Hepatocyte (in vitro differentiated cells): ENCODE results near the gene NAA20. TPM values are rescaled to one million over a fixed set of nuclear protein-coding genes. Genes with fewer than 3 reads are reported as not detected.

Experiments
- DNase-seq: peaks from one replicate; pipeline ENCODE4 v3.0.0-alpha.2; 2016; ENCODE audit warnings: low spot score
- H2AFZ ChIP-seq: fragments of 200-600 bp; sonication (generic); 2 replicates; pipeline ENCODE4 v1.6.0; 2016; ENCODE audit warnings: antibody characterized with exemption, mild to moderate bottlenecking
- H3K27ac ChIP-seq: fragments of 200-600 bp; sonication (generic); 2 replicates; pipeline ENCODE4 v1.5.1; 2016; ENCODE audit warnings: mild to moderate bottlenecking
- H3K27me3 ChIP-seq: fragments of 200-600 bp; sonication (generic); 2 replicates; pipeline ENCODE4 v1.6.1; 2016
- H3K36me3 ChIP-seq: fragments of 200-600 bp; sonication (generic); replicated peaks from 2 replicates; pipeline ENCODE4 v1.5.1; 2016; ENCODE audit warnings: low read depth; ENCODE audit not compliant: insufficient read depth
- H3K4me1 ChIP-seq: fragments of 200-600 bp; sonication (generic); 2 replicates; pipeline ENCODE4 v1.5.1; 2016; ENCODE audit warnings: mild to moderate bottlenecking, moderate library complexity; ENCODE audit not compliant: insufficient read depth
- H3K4me2 ChIP-seq: fragments of 200-600 bp; sonication (generic); 2 replicates; pipeline ENCODE4 v1.6.0; 2016
- H3K4me3 ChIP-seq: fragments of 200-600 bp; sonication (generic); 2 replicates; pipeline ENCODE4 v1.5.1; 2016; ENCODE audit warnings: mild to moderate bottlenecking
- H3K79me2 ChIP-seq: fragments of 200-600 bp; sonication (generic); 2 replicates; pipeline ENCODE4 v1.6.0; 2017; ENCODE audit warnings: mild to moderate bottlenecking
- H3K9me2 ChIP-seq: fragments of 200-600 bp; sonication (generic); replicated peaks from 2 replicates; pipeline ENCODE4 v1.6.0; 2017; ENCODE audit warnings: mild to moderate bottlenecking; ENCODE audit not compliant: insufficient read depth
- H3K9me3 ChIP-seq: fragments of 200-600 bp; sonication (generic); 2 replicates; pipeline ENCODE4 v1.5.1; 2016; ENCODE audit warnings: low read depth, mild to moderate bottlenecking
- H4K20me1 ChIP-seq: fragments of 200-600 bp; sonication (generic); 2 replicates; pipeline ENCODE4 v1.6.0; 2016; ENCODE audit warnings: mild to moderate bottlenecking; ENCODE audit not compliant: insufficient read depth, poor library complexity, severe bottlenecking
- CTCF ChIP-seq: fragments of 200-600 bp; sonication (generic); IDR thresholded peaks from 2 replicates; pipeline ENCODE4 v1.5.1; 2016; ENCODE audit warnings: antibody characterized with exemption, mild to moderate bottlenecking; ENCODE audit not compliant: poor library complexity
- EZH2 ChIP-seq: fragments of 200-600 bp; sonication (generic); IDR thresholded peaks from 2 replicates; pipeline ENCODE4 v1.6.1; 2016; ENCODE audit warnings: antibody characterized with exemption, mild to moderate bottlenecking, borderline replicate concordance
- EZH2phosphoT487 ChIP-seq: fragments of 200-600 bp; sonication (generic); IDR thresholded peaks from one replicate; pipeline ENCODE4 v1.6.1; 2018; ENCODE audit warnings: antibody characterized with exemption, mild to moderate bottlenecking, low read depth, moderate library complexity; ENCODE audit not compliant: unreplicated experiment, severe bottlenecking
- WGBS: methylation state at CpG from one replicate; pipeline ENCODE4 v1.1.6; 2016; ENCODE audit warnings: low lambda C conversion rate; ENCODE audit errors: missing lambda C conversion rate; 5-methylcytosine and 5-hydroxymethylcytosine counted together
- polyA plus RNA-seq: library from polyadenylated mRNA; unstranded; fragments of >200 nt; fragmentation: Nextera tagmentation; extraction: Ambion mirVana; gene quantifications from 2 replicates; pipeline ENCODE4 v1.2.1, GENCODE V29; 2016
- total RNA-seq: library from RNA; depleted of rRNA; stranded (reverse); fragments of >200 nt; gene quantifications from 2 replicates; pipeline ENCODE4 v1.2.3, GENCODE V29; 2014

The NAA20 gene
- total and polyA plus RNA-seq, 2 experiments from 2014 or later: 66.1 to 126 TPM

GRCh38 chr20:19996917-19997316, 20.2 kb upstream of the NAA20 start:
- no peaks in the 10 kb centered on the region for H3K9me2 ChIP-seq
- H3K4me2 ChIP-seq: no peak overlapping the region
- no peak overlapping the region for H3K4me3 ChIP-seq
- 76% methylated on average over 9 of the region's 9 CpGs for WGBS
- TF ChIP-seq CTCF (no peak), EZH2 (no peak), EZH2phosphoT487 (no peak)
- no peaks in the 10 kb centered on the region for H4K20me1 ChIP-seq
- no peak overlapping the region for H3K27ac ChIP-seq
- H3K9me3 ChIP-seq: no peaks in the 10 kb centered on the region
- no peaks in the 10 kb centered on the region for H3K27me3 ChIP-seq
- peaks cover 4% of the 10 kb centered on the region for H3K79me2 ChIP-seq
- DNase-seq: no peak
- H3K4me1 ChIP-seq: peaks cover 34% of the 10 kb centered on the region
- H3K36me3 ChIP-seq: no peaks in the 10 kb centered on the region
- H2AFZ ChIP-seq: no peak overlapping the region

GRCh38 chr20:19998990-19999705, 18.0 kb upstream of the NAA20 start:
- no peak for TF ChIP-seq CTCF
- no peak for TF ChIP-seq EZH2
- no peak for TF ChIP-seq EZH2phosphoT487
- H3K36me3 ChIP-seq: no peaks in the 10 kb centered on the region

GRCh38 chr20:20000211-20000968, 16.8 kb upstream of the NAA20 start:
- WGBS: 96% methylated on average over 14 of the region's 14 CpGs
- H3K79me2 ChIP-seq: no peaks in the 10 kb centered on the region
- no peaks in the 10 kb centered on the region for H3K9me3 ChIP-seq
- H3K4me1 ChIP-seq: peaks cover 19% of the 10 kb centered on the region
- TF ChIP-seq EZH2 (no peak), EZH2phosphoT487 (no peak), CTCF (no peak)
- H2AFZ ChIP-seq: no peak overlapping the region
- no peaks in the 10 kb centered on the region for H3K27me3 ChIP-seq
- no peak for DNase-seq
- H3K27ac ChIP-seq: no peak overlapping the region
- H4K20me1 ChIP-seq: no peaks in the 10 kb centered on the region
- no peaks in the 10 kb centered on the region for H3K36me3 ChIP-seq
- H3K4me3 ChIP-seq: no peak overlapping the region
- no peaks in the 10 kb centered on the region for H3K9me2 ChIP-seq
- no peak overlapping the region for H3K4me2 ChIP-seq

More at GRCh38 chr20:19998990-19999705, 18.0 kb upstream of the NAA20 start:
- Histone ChIP-seq H3K9me2 (no peaks in the 10 kb centered on the region), H2AFZ (no peak overlapping the region), H3K27me3 (no peaks in the 10 kb centered on the region), H3K27ac (no peak overlapping the region), H4K20me1 (no peaks in the 10 kb centered on the region), H3K9me3 (no peaks in the 10 kb centered on the region), H3K4me2 (no peak overlapping the region), H3K79me2 (no peaks in the 10 kb centered on the region), H3K4me3 (no peak overlapping the region), H3K4me1 (peaks cover 30% of the 10 kb centered on the region)
- 86% methylated on average over 7 of the region's 7 CpGs for WGBS
- DNase-seq: no peak
